HG03064 (cell line): Measurements from ENCODE around the gene EXOC4.

Experiments used
- ATAC-seq: cut with Tn5 transposase; IDR thresholded peaks from one replicate; pipeline ENCODE4 v1.9.1; 2021; ENCODE audit warnings: low read depth; ENCODE audit not compliant: unreplicated experiment

EXOC4 gene

DNA sequence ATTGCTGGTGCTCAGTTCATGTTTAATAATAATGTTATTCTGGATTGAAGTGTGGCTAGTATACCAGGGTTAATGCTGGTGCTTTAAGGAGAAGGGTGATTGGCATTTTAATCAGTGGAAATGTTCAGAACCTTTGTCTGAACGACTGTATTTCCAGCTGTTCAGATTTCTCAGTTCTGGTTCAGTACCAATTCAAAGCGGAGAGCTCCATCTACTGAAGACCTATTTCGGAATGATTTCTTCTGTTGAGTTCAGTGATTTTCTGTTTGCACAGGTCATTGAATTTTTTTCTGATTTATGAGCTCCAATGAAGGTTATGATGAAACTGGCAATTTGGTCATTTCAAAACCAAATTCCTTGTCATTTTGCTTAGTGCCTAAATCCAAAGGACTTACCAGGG is 160.1 kb downstream of the EXOC4 start:
- ATAC-seq: no peak

DNA sequence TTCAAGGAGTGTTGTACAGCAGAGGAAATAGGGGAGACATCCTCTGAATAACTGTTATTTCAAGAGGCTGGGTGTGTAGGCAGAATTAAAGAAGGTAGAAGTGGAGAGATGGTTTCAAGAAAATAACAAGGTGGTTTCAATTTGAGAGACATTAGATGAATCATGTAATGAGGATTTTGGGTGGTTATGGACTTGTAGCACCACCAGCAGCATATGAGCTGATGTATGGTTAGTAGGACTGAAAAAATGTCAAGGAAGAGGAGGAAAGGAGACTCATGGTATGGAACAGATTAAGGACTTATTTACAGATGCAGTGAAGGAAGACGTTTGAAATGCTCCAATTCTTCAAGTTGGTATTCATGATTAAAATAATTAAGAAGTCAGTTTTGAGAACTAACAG is 166.2 kb downstream of the EXOC4 start:
- no peak for ATAC-seq

DNA sequence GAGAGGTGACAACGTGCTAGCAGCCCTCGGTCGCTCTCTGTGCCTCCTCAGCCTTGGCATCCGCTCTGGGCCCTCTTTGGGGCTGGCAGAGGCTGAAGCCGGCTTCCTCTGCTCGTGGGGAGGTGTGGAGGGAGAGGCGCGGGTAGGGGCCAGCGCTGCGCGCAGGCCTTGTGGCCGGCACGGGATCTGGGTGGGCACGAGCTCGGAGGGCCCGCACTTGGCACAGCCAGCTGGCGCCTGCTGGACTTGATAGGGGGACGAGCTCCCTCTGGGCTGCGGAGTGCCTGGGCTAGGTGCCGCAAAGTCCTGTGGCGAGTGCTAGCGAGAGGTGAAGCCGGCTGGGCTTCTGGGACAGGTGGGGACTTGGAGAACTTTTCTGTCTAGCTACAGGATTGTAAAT is 170.7 kb downstream of the EXOC4 start:
- no peak for ATAC-seq

DNA sequence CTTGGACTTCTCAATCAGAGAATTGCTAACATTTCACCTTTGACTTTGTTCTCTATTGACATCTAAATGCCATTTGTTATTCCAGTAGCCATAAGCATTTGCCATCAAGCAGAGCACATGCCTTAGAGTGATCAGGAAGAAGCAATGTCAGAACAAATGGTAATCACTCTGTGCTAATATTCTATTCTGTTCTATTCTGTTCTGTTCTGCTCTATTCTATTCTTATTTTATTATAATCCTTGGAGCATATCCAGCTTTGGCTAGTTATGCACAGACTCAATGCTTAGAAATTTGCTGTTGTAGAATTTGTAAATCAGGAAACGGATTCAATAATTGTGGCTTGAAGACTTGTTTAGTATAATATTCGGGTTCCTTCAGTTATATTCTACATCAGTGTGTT is 175.4 kb downstream of the EXOC4 start:
- ATAC-seq: no peak

DNA sequence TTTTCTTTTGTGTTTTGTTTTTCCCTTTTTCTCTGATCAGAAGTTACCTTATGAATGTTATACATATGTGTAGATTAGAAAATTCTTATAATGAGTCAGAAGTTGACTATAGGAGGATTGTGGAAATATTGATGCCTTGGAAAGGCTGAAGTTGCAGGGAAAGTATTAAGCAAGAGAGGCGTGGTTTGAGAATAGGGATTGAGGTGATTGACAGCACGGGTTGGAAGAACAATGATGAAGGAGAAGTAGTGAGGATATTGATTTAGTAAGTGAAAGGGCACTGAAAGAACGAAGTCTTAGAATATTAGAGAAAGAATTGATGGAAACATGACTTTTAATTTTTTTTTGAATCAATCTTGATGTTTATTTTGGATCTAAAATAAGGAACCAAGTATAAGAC is 176.0 kb downstream of the EXOC4 start:
- ATAC-seq: no peak

DNA sequence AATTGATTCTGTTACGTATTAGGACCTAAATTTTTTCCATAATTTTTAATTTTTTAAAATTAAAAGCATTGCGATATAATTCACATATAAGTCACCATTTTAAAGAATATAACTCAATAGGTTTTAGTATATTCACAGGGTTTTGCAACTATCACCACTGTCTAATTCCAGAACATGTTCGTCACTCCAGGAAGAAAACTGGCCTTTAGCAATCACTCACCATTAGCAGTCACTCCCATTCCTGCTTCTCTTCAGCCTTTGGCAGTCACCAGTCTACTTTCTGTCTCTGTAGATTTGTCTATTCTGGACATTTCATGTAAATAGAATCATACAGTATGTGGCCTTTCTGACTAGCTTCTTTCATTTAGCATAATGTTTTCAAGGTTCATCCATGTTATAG is 176.5 kb downstream of the EXOC4 start:
- no peak for ATAC-seq

DNA sequence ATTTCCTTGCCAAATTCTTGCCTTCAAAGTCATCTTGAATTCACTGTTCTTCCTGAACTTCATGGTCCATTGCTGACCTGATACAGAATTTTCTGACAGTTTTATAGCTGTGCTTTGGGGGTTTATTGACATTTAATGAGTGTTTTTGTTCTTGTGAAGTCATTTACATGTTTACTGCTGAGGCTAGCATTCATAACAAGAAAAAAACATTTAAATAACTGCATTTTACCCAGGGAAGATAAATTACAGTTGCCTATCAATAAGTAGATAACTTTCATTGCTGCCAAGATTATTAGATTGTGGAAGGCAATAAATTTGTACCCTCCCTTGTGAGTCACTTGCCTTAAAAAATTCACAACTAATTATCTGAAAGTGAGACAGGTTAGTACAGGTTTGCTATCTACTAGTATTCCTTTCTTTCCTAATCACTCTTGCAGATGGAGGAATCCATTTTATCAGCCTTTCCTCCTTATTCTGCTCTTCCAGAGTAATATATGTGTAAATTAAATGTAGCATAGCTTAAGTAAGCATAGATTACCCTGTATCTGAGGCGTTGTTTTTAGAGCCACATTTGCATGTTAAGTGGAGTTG is 178.4 kb downstream of the EXOC4 start:
- ATAC-seq: no peak

DNA sequence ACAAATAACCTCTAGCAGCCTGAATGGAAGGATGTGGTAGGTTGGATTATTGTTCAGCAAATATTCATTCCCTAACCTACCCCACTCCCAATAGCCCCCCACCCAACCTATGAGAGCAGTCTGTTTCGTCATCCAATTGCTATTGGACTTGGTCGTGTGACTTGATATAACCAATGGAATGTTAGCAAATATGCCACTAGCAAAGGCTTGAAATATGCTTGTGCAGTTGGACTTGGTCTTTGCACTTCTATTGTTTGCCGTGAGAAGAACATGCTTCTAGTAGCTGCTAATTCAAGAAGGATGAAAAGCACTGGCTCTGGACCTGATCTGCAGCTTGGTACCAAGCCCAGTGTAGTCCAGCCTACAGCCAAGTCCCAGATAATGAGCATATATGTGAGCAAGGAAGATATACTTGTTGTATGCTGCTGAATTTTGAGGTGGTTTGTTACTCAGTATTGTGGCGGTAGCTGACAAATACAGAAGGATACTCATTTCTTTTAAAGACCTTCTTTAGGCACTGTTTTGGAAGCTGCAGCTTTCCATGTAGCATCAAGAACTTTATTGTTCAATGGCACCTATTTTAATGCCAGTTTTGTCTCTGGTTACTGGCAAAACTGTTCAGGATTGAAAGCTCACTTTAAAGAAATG is 180.4 kb downstream of the EXOC4 start:
- ATAC-seq: no peak

DNA sequence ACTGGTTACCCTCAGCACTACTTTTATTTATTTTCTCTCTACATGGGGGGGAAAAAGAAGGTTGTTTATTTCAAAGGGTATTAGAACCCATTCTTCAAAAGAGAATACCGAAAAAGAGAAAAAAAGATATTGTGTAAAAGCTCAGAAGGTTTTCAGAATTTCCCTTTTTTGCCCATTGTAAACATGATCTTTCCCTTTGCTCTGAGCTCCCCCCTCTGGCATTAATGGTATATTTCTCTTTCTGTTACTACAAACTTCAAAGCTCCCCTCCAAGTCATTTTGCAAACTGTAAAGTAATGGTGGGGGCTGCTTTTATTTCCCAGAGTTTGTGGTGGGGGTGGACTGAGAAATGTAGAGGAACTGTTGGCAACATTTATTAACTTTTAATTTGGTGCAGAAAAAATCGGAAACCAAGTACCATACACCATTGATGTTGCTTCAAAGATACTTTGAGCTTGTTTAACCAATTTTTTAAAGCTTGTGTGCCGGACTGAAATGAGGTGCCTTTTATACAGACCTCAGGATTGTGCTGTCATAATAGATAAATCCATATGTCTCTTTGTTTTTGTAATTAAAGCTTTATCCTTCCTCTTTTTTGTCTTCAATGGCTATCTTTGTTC is 181.5 kb downstream of the EXOC4 start:
- no peak for ATAC-seq

DNA sequence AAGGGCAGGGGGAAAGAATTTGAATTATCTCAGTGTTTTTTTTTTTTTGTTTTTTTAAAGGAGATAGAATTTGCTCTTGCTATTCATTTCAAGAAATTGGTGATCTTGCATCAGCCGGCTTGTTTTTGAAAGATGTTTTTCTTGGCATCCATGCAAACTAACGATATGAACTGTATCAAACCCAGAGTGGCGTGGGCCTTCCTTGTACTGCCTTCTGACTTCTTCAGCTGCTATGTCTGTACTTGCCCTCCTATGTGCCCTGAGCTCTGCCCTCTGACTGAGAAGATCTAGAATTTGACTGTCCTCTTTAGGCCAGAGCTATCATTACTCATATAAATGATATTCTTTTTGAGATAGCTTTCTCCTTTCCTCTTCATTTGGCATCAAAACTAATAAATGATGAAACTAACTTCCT is 183.1 kb downstream of the EXOC4 start:
- ATAC-seq: no peak

DNA sequence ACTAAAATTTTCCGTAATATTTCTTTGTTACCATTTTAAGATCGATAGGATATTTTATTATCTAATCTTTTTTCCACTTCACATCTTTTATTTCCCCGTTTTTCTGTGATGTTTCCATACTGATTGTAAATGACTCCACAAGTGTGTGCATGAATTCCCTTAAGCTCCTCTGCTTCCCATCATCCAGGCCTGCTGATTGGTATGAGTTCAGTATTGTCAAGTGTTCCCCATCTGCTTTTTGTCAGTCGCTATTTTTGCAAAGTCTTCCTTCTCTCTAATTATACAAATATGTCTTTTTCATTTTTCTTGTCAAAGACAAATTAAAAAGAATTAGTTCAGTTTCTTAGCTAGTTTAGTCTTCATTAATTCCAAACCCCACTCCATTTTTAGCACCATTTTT is 184.7 kb downstream of the EXOC4 start:
- ATAC-seq: no peak

DNA sequence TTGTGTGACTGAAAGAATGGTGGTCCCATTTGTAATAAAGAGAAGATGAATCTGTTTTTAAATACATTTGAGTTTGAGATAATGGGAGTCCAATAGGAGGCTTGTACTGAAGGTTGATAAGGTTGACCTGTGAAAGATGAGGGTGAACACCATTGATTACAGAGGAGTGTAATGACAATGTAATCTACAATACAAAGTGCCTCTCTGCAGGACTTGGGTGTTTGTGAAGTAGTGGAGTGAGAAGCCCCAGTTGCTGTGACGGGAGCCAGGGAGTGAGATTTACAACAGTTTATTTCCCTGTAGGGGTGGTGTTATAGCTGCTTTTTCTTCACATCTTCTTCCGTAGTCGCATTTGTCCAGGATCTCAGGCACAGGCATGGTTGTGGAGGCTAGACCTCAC is 189.9 kb downstream of the EXOC4 start:
- no peak for ATAC-seq

DNA sequence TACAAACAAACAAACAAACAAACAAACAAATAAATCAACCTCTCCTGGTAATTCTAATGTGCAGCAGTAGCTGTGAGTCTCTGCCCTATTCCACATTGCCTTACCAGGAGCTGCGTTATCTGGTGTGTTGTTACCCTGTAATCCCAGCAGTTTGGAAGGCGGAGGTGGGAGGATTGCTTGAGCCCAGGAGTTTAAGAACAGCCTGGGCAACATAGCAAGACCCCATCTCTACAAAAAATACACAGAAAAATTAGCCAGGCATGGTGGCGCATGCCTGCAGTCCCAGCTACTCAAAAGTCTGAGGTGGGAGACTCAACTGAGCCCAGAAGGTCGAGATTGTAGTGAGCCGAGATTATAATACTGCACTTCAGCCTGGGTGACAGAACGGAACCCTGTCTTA is 192.7 kb downstream of the EXOC4 start:
- ATAC-seq: no peak

DNA sequence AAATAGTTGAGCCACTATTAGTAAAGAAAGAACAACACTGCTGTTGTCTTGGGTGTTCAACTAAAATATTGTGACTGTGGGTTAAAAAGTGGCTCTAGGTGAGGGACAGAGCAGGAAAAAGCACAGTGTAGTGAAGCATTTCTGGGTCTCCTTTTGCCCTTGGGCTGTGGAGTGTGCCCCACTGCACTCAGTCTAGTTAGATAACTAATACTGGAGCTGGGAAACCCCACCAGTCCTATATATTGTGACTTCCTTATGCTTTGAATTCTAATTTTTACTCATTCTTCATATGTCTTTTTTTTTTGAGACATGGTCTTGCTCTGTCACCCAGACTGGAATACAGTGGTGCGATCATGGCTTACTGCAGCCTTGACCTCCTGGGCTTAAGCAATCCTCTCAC is 195.1 kb downstream of the EXOC4 start:
- no peak for ATAC-seq

DNA sequence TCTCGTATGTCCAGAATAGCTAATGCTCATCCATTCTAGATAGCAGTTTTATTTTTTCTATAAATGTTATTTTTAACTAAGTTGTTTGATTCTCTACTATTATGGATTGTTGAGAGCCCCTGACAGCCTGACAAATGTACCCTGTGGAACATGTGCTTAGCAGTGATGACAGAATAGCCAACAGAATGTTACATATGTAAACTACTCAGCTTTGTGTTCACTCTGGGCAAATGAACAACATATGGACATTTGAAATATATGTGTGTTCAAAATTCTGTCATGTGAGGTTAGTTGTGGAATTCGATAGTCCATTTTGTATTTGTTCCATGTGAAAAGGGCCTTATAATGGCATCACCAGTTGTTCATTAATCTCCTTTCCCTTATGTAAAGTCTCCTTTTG is 199.7 kb downstream of the EXOC4 start:
- ATAC-seq: no peak

DNA sequence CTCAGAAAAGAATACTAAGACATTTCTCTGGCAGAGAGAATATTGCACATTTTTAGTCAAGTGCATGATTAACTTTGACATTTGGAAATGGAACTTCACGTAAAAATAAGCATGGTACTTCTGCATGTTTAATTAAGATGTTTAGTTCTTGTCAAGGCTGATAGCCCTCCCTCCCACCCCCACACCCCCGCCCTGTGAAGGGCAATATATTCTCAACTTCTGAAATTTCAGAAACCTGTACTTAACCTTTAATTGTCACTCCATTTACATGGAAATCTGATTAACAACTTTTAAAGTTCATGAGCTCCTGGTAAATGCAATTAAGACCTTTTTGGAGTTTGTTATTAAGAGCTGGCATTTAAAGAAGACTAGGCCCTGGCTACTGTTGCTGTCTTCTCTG is 205.8 kb downstream of the EXOC4 start:
- ATAC-seq: no peak

DNA sequence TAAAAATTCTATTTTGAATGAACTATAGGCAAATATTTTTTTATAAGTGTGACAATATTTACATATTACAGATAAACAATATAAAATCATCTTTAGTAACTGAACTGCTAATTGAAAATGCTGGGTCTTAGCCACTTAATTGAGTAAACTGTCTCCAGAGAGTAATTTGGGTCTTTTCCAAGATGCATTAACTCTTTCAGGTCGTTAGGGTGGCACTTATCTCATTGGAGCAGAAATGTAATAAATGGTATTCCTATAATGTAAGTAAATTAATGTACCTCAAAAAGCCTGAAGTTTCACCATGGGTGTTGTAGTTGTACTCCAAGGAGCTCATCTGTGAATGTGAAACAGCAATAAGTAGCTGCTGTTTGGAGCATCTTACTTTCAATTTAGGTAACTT is 208.5 kb downstream of the EXOC4 start:
- ATAC-seq: no peak

DNA sequence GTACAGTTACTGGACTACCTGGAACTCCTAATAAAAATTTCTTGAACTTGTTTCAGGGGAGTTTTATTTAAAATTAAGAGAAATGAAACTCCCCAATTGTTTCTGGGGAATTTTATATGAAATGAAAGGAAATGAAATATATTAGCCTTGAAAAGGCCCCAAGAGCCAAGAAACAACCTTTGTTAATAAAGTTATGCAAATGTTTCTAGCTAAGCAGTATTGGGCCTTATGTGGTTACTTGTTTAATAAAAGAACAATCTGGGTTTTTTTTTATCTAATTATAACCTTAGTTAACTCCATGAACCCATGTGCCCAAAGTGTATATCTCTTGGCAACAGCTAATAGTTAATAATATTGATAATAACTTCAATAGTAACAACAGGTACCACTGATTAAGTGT is 222.8 kb downstream of the EXOC4 start:
- no peak for ATAC-seq

DNA sequence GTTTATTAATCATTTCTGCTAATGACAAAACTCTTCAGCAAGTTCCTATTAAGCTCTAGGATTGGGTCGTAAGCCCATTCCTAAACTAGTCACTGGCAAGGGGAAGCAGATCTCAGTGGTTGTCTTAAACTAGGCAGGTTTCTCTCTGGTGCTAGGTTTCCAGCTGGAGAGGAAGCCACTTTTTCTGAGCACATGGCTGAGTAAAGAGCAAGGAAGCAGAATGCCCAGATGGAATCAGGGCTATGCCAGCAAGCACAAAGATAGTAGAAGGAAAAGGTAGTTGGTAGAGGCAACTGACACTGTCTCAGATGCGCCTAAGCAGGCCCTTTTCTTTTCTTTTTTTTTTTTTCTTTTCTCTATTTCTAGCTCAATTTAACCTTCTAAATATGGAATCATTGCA is 224.9 kb downstream of the EXOC4 start:
- ATAC-seq: no peak

DNA sequence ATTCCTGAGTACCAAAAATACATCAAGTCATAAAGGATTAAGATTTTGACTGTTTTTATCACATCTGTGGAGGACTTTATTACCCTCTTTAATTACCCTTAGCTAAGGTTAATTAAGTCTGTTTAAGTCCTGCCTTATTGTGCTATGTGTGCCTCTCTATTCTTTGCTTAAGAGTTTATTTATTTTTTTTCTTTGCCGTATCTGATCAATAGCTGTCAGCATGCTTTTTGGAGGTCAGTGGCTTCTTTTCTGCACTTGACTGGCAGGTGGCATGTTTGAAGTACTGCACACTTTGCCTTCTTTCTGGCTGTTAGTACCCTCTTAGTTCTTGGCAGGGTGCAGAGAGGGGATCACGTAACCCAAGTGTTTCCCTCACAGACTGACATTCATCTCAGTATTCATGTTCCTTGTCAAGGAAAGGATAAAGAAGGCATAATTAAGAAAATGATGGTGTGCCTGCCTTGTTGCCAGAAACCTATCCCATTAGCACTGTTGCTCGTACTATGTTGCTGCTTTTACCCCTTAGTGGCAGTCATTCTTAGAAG is 225.8 kb downstream of the EXOC4 start:
- no peak for ATAC-seq

DNA sequence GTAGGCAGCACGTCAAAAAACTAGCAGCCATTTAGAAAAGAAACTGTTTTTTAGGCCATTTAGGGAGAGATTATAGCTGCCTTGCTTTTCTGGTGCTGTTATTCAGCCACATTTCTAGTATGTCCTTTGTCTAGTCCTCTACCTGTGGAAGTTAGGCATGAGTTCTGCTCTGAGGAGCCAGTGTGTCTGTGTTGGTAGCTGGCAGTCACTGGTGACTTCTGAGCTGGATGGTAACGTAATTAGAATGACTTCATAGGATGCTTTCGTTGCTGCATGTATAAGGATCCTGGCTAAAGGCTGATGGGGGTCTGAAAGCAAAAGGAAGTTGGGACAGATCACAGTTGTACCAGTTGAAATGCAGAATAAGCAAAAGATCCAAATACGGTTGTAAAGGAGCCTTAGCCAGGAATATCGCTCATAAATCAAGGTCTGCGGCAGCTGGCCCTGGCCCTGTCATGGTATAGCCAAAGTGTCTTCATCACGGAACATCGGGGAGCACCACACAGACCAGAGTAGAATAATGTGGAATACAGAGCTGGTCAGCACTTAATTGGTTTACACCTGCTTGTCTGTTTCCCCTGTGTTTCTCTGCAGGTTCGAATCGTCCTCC is 226.7 kb downstream of the EXOC4 start:
- no peak for ATAC-seq

DNA sequence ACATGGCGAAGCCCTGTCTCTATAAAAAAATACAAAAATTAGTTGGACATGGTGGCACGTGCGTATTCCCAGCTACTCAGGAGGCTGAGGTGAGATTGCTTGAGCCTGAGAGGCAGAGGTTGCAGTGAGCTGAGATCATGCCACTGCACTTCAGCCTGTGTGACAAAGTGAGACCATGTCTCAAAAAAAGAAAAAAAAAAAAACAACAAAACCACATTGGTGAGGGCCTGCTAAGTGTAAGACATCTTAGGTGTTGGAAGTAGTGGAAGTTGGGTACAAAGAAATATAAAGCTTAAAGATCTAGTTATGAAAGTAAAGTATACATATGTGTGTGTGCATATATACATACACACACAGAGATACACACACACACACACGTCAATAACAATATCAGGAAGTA is 228.0 kb downstream of the EXOC4 start:
- no peak for ATAC-seq
